ENCODE measurements around the gene RBM22.

The RBM22 gene

GRCh38 chr5:150674341-150674821 is 26.5 kb downstream of the RBM22 start:
- no peak overlapping the region for H3K27ac ChIP-seq
- H3K4me1 ChIP-seq: peaks cover 30% of the 10 kb centered on the region
- no peak for TF ChIP-seq Cebpa-rat (IDR thresholded peaks at IDR 0.05)
- H3K36me3 ChIP-seq: peaks cover 9% of the 10 kb centered on the region; the same call in 1 of the 2 replicates
- no peak overlapping the region for H3K4me3 ChIP-seq
- no peaks in the 10 kb centered on the region for H4K20me1 ChIP-seq
- H3K27me3 ChIP-seq: peaks cover 28% of the 10 kb centered on the region
- H3K9ac ChIP-seq: no peak overlapping the region
- no peaks in the 10 kb centered on the region for H3K9me3 ChIP-seq
- H3K4me2 ChIP-seq: no peak overlapping the region

- H3K27ac ChIP-seq: no peak overlapping the region
- H3K4me3 ChIP-seq: peak overlapping the region; percentile 70
- peak overlapping the region; percentile 70; the same call in 1 of the 2 replicates for H3K9ac ChIP-seq
- no peaks in the 10 kb centered on the region for H3K36me3 ChIP-seq
- peaks cover 30% of the 10 kb centered on the region for H3K4me1 ChIP-seq
- H3K9me3 ChIP-seq: no peaks in the 10 kb centered on the region
- TF ChIP-seq Cebpa-rat (IDR thresholded peaks at IDR 0.05): no peak
- peaks cover 28% of the 10 kb centered on the region for H3K27me3 ChIP-seq
- peak overlapping the region; percentile 98 for H3K4me2 ChIP-seq
- H4K20me1 ChIP-seq: no peaks in the 10 kb centered on the region
Measured at GRCh38 chr5:150672884-150673275, 28.0 kb downstream of the RBM22 start.

GRCh38 chr5:150672237-150672883 is 28.5 kb downstream of the RBM22 start:
- H3K4me3 ChIP-seq: peak overlapping the region; percentile 70
- H3K27me3 ChIP-seq: peaks cover 28% of the 10 kb centered on the region
- H3K27ac ChIP-seq: peak overlapping the region; percentile 74
- H3K9me3 ChIP-seq: no peaks in the 10 kb centered on the region
- H3K36me3 ChIP-seq: no peaks in the 10 kb centered on the region
- H3K4me2 ChIP-seq: peak overlapping the region; percentile 98
- TF ChIP-seq Cebpa-rat (IDR thresholded peaks at IDR 0.05): no peak
- peak overlapping the region; percentile 70 for H3K9ac ChIP-seq
- H3K4me1 ChIP-seq: peaks cover 31% of the 10 kb centered on the region
- H4K20me1 ChIP-seq: no peaks in the 10 kb centered on the region

GRCh38 chr5:150671509-150672236 is 29.2 kb downstream of the RBM22 start:
- H3K27ac ChIP-seq: peak overlapping the region; percentile 74
- no peak for TF ChIP-seq Cebpa-rat (IDR thresholded peaks at IDR 0.05)
- H3K4me2 ChIP-seq: peak overlapping the region; percentile 98
- H3K9me3 ChIP-seq: no peaks in the 10 kb centered on the region
- peaks cover 36% of the 10 kb centered on the region for H3K4me1 ChIP-seq
- H3K4me3 ChIP-seq: peak overlapping the region; percentile 70
- H3K36me3 ChIP-seq: no peaks in the 10 kb centered on the region
- H4K20me1 ChIP-seq: no peaks in the 10 kb centered on the region
- H3K9ac ChIP-seq: peak overlapping the region; percentile 70
- H3K27me3 ChIP-seq: peaks cover 28% of the 10 kb centered on the region

- Histone ChIP-seq H3K9ac (no peak overlapping the region), H3K27me3 (peaks cover 28% of the 10 kb centered on the region), H4K20me1 (no peaks in the 10 kb centered on the region), H3K27ac (no peak overlapping the region), H3K36me3 (no peaks in the 10 kb centered on the region), H3K4me1 (peaks cover 36% of the 10 kb centered on the region), H3K4me2 (peak overlapping the region; percentile 98), H3K4me3 (no peak overlapping the region), H3K9me3 (no peaks in the 10 kb centered on the region)
- TF ChIP-seq Cebpa-rat (IDR thresholded peaks at IDR 0.05): no peak
Measured at GRCh38 chr5:150670948-150671310, 29.9 kb downstream of the RBM22 start.

- H3K4me3 ChIP-seq: no peak overlapping the region
- H3K36me3 ChIP-seq: no peaks in the 10 kb centered on the region
- H3K9me3 ChIP-seq: no peaks in the 10 kb centered on the region
- H3K4me1 ChIP-seq: peaks cover 36% of the 10 kb centered on the region
- no peak overlapping the region for H3K9ac ChIP-seq
- no peak overlapping the region for H3K4me2 ChIP-seq
- no peak overlapping the region for H3K27ac ChIP-seq
- no peaks in the 10 kb centered on the region for H4K20me1 ChIP-seq
- no peak for TF ChIP-seq Cebpa-rat (IDR thresholded peaks at IDR 0.05)
- peaks cover 28% of the 10 kb centered on the region for H3K27me3 ChIP-seq
Measured at GRCh38 chr5:150670275-150670947, 30.5 kb downstream of the RBM22 start.

GRCh38 chr5:150665044-150665443 is 35.8 kb downstream of the RBM22 start:
- H3K27me3 ChIP-seq: peaks cover 2% of the 10 kb centered on the region; the same call in 1 of the 2 replicates
- H3K4me1 ChIP-seq: peaks cover 6% of the 10 kb centered on the region
- no peak overlapping the region for H3K4me3 ChIP-seq
- no peak overlapping the region for H3K4me2 ChIP-seq
- no peak overlapping the region for H3K9ac ChIP-seq
- TF ChIP-seq Cebpa-rat (IDR thresholded peaks at IDR 0.05): no peak
- no peaks in the 10 kb centered on the region for H3K9me3 ChIP-seq
- no peaks in the 10 kb centered on the region for H4K20me1 ChIP-seq
- H3K36me3 ChIP-seq: no peaks in the 10 kb centered on the region
- H3K27ac ChIP-seq: no peak overlapping the region

GRCh38 chr5:150663936-150664335 is 36.9 kb downstream of the RBM22 start:
- Histone ChIP-seq H3K4me2 (no peak overlapping the region), H3K9me3 (no peaks in the 10 kb centered on the region), H3K4me3 (no peak overlapping the region), H3K27ac (no peak overlapping the region), H3K4me1 (peaks cover 6% of the 10 kb centered on the region), H3K36me3 (no peaks in the 10 kb centered on the region), H3K27me3 (no peaks in the 10 kb centered on the region), H4K20me1 (no peaks in the 10 kb centered on the region), H3K9ac (no peak overlapping the region)
- no peak for TF ChIP-seq Cebpa-rat (IDR thresholded peaks at IDR 0.05)

GRCh38 chr5:150662731-150663516 is 37.9 kb downstream of the RBM22 start:
- no peak for TF ChIP-seq Cebpa-rat (IDR thresholded peaks at IDR 0.05)
- H3K27me3 ChIP-seq: no peaks in the 10 kb centered on the region
- no peak overlapping the region for H3K4me3 ChIP-seq
- no peaks in the 10 kb centered on the region for H4K20me1 ChIP-seq
- no peaks in the 10 kb centered on the region for H3K9me3 ChIP-seq
- H3K4me1 ChIP-seq: peaks cover 6% of the 10 kb centered on the region
- H3K4me2 ChIP-seq: no peak overlapping the region
- H3K36me3 ChIP-seq: no peaks in the 10 kb centered on the region
- no peak overlapping the region for H3K27ac ChIP-seq
- no peak overlapping the region for H3K9ac ChIP-seq
